Activated CD4-positive, alpha-beta T cell treated with anti-CD3 and anti-CD28 coated beads for 48 hours (primary cell): ENCODE data around the gene RFC4.

Experiments
- DNase-seq: peaks from one replicate; pipeline ENCODE4 v3.0.0-alpha.2; 2020

Gene RFC4

GRCh38 chr3:186785495-186786018, 20.7 kb downstream of the RFC4 start:
- DNase-seq, result no peak

GRCh38 chr3:186784820-186785494, 21.3 kb downstream of the RFC4 start:
- no peak for DNase-seq

- peak; percentile 84 for DNase-seq
Observed at GRCh38 chr3:186783731-186784515, 22.4 kb downstream of the RFC4 start.

GRCh38 chr3:186783058-186783730, 23.1 kb downstream of the RFC4 start, which contains the start of gene EIF4A2:
Gene EIF4A2 (plus strand): TSS chr3:186783577. CDS start chr3:186783611, 34 bp downstream.
- peak; percentile 92 for DNase-seq

- DNase-seq, result no peak
Observed at GRCh38 chr3:186782542-186783057, 23.7 kb downstream of the RFC4 start.

- DNase-seq, result no peak
Observed at GRCh38 chr3:186779204-186779603, 27.1 kb downstream of the RFC4 start.

GRCh38 chr3:186775999-186776398, 30.3 kb downstream of the RFC4 start:
- DNase-seq, result no peak

- DNase-seq, result peak; percentile 81
Observed at GRCh38 chr3:186772701-186773417, 33.4 kb downstream of the RFC4 start.

GRCh38 chr3:186772281-186772694, 34.0 kb downstream of the RFC4 start:
- no peak for DNase-seq

- DNase-seq, result no peak
Observed at GRCh38 chr3:186760897-186761447, 45.3 kb downstream of the RFC4 start.

GRCh38 chr3:186760141-186760833, 46.0 kb downstream of the RFC4 start:
- DNase-seq, result peak; percentile 11

GRCh38 chr3:186759231-186759930, 46.9 kb downstream of the RFC4 start:
- no peak for DNase-seq

GRCh38 chr3:186757686-186758220, 48.5 kb downstream of the RFC4 start:
- no peak for DNase-seq

- DNase-seq, result no peak
Observed at GRCh38 chr3:186757214-186757613, 49.1 kb downstream of the RFC4 start.

GRCh38 chr3:186754871-186755270, 51.4 kb downstream of the RFC4 start:
- no peak for DNase-seq

GRCh38 chr3:186754006-186754405, 52.3 kb downstream of the RFC4 start:
- no peak for DNase-seq

GRCh38 chr3:186751480-186751879, 54.8 kb downstream of the RFC4 start:
- DNase-seq, result no peak

- DNase-seq, result no peak
Observed at GRCh38 chr3:186750316-186750715, 56.0 kb downstream of the RFC4 start.

- DNase-seq, result peak; percentile 14
Observed at GRCh38 chr3:186746008-186746407, 60.3 kb downstream of the RFC4 start.

GRCh38 chr3:186743666-186744065, 62.6 kb downstream of the RFC4 start:
- no peak for DNase-seq
